Ascending aorta (tissue), 2 donors: ENCODE measurements around the gene ANKS6. TPM values are rescaled to one million over a fixed set of nuclear protein-coding genes. Genes with fewer than 3 reads are reported as not detected.

Experiments used
- DNase-seq, 2 donors: peaks; one replicate each; pipeline ENCODE4 v3.0.0-alpha.2; 2019; ENCODE audit warnings: low spot score in 2 of 2
- H3K27ac ChIP-seq, 2 donors: fragments of 200-600 bp; sonication (generic); one replicate each; pipeline ENCODE4 v1.5.1; 2016 to 2017; ENCODE audit warnings: mild to moderate bottlenecking in 1 of 2
- H3K27me3 ChIP-seq: fragments of 200-600 bp; sonication (generic); one replicate; pipeline ENCODE4 v1.5.1; 2017
- H3K36me3 ChIP-seq, 2 donors: fragments of 200-600 bp; sonication (generic); one replicate each; pipeline ENCODE4 v1.5.1; 2016
- H3K4me1 ChIP-seq, 2 donors: fragments of 200-600 bp; sonication (generic); one replicate each; pipeline ENCODE4 v1.5.1; 2016 to 2017; ENCODE audit warnings: mild to moderate bottlenecking in 1 of 2
- H3K4me3 ChIP-seq, 2 donors: fragments of 200-600 bp; sonication (generic); one replicate each; pipeline ENCODE4 v1.5.1; 2016 to 2017; ENCODE audit warnings: mild to moderate bottlenecking in 1 of 2
- H3K9me3 ChIP-seq, 2 donors: fragments of 200-600 bp; sonication (generic); one replicate each; pipeline ENCODE4 v1.5.1; 2016
- intact Hi-C: fragments of 100-400 bp; cut with DNase I; formaldehyde crosslinking; loops from one replicate; pipeline ENCODE4 v1.15.1; 2023
- total RNA-seq: library from RNA; depleted of rRNA; stranded (reverse); fragments of >200 nt; gene quantifications from one replicate; pipeline ENCODE4 v1.1.0, GENCODE V29; 2016
- TF ChIP-seq, protein P1 (sequence below), 3 experiments: fragments of 200-600 bp in 2 of 3; fragments of 450-650 bp in 1 of 3; sonication (generic) in 2 of 3; IDR thresholded peaks; one replicate each; pipeline ENCODE4 v1.5.1; 2016 to 2019; ENCODE audit warnings: antibody characterized with exemption in 3 of 3, mild to moderate bottlenecking in 1 of 3, moderate library complexity in 1 of 3

The ANKS6 gene
- total RNA-seq, 1 donor from 2014 or later: 13.0 TPM

DNA sequence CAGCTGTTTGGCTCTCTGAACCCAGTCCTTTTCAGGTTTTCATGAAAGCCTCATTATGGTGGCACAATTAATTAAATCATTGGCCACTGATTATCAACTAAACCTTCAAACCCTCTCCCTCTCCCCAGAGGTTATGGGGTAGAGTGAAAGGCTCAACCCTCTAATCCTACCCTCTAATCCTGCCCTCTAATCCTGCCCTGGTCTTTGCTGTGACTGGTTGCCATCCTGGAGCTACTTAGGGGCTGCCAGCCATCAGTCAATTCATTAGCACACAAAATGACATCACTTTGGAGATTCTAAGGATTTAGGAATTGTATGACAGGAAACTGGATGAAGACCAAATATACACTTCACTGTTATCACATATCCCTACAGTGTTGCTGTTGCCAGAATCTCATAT is 36.1 kb downstream of the ANKS6 start:
- peaks cover 25 to 30% of the 10 kb centered on the region in 2 donors for H3K36me3 ChIP-seq
- no peaks in the 10 kb centered on the region for H3K4me1 ChIP-seq
- H3K27me3 ChIP-seq: no peaks in the 10 kb centered on the region
- H3K9me3 ChIP-seq: peaks cover 0 to 15% of the 10 kb centered on the region in 2 donors
- intact Hi-C loops: no loop called here
- TF ChIP-seq, protein P1, sequence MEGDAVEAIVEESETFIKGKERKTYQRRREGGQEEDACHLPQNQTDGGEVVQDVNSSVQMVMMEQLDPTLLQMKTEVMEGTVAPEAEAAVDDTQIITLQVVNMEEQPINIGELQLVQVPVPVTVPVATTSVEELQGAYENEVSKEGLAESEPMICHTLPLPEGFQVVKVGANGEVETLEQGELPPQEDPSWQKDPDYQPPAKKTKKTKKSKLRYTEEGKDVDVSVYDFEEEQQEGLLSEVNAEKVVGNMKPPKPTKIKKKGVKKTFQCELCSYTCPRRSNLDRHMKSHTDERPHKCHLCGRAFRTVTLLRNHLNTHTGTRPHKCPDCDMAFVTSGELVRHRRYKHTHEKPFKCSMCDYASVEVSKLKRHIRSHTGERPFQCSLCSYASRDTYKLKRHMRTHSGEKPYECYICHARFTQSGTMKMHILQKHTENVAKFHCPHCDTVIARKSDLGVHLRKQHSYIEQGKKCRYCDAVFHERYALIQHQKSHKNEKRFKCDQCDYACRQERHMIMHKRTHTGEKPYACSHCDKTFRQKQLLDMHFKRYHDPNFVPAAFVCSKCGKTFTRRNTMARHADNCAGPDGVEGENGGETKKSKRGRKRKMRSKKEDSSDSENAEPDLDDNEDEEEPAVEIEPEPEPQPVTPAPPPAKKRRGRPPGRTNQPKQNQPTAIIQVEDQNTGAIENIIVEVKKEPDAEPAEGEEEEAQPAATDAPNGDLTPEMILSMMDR (IDR thresholded peaks at IDR 0.05): no peak
- no peak overlapping the region for H3K27ac ChIP-seq
- no peak for DNase-seq
- H3K4me3 ChIP-seq: no peak overlapping the region

DNA sequence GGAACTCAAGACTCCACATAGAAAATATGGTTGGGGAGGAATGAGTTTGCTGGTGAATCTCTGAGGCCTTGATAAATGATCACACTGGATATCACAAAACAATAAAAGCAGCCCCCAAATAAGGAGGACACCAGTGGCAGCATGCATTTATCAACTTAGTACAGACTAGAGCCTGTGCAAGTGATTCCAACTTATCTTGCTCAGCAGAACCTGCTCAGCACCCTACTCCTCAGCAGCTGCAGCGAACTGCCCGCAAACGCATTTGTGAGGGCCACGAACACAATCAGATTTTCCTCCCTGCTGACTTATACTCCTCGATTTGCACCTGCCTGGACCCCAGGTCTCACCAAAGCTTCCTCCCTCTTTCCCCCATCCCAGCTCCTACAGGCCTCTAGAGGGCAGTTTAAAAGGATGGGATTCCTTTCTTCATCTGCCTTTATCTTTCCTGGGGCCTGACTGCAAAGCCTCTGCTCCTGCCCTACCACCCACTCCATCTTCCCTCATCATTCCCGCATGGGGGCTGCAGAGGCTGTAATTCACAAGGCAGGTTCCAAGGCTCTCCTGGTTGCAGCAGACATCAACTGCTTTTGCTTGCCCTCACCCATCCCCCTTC is 41.2 kb downstream of the ANKS6 start:
- no peaks in the 10 kb centered on the region for H3K27me3 ChIP-seq
- peaks cover 0 to 6% of the 10 kb centered on the region in 2 donors for H3K9me3 ChIP-seq
- no peaks in the 10 kb centered on the region for H3K4me1 ChIP-seq
- no peak overlapping the region for H3K4me3 ChIP-seq
- intact Hi-C loops: no loop called here
- DNase-seq: no peak
- H3K27ac ChIP-seq: no peak overlapping the region
- peaks cover 35 to 65% of the 10 kb centered on the region in 2 donors for H3K36me3 ChIP-seq
- TF ChIP-seq, protein P1 (IDR thresholded peaks at IDR 0.05): no peak

DNA sequence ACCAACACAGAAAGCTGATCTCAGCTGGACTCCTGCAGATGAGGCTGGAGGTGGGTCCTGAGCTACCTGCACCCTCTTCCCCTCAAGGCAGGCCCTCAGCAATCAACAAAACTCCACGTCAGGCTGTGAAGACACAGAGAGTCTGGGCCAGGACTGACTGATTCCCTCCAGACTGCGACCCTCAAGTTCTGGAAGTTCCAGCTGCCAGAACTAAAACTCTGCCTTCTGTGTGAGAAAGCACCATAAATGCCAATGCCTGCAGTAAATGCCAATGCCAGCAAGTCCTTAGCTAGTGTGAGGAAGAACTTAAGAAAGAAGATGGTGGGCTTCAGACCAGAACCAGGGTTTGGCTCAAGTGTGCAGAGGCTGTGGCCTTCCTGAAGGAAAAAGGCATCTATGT is 45.1 kb downstream of the ANKS6 start:
- DNase-seq: no peak
- intact Hi-C loops: no loop called here
- Histone ChIP-seq H3K4me3 (no peak overlapping the region), H3K4me1 (no peaks in the 10 kb centered on the region), H3K27me3 (no peaks in the 10 kb centered on the region), H3K36me3 (peaks cover 37 to 64% of the 10 kb centered on the region in 2 donors), H3K9me3 (no peaks in the 10 kb centered on the region), H3K27ac (no peak overlapping the region)
- TF ChIP-seq, protein P1 (IDR thresholded peaks at IDR 0.05): no peak

DNA sequence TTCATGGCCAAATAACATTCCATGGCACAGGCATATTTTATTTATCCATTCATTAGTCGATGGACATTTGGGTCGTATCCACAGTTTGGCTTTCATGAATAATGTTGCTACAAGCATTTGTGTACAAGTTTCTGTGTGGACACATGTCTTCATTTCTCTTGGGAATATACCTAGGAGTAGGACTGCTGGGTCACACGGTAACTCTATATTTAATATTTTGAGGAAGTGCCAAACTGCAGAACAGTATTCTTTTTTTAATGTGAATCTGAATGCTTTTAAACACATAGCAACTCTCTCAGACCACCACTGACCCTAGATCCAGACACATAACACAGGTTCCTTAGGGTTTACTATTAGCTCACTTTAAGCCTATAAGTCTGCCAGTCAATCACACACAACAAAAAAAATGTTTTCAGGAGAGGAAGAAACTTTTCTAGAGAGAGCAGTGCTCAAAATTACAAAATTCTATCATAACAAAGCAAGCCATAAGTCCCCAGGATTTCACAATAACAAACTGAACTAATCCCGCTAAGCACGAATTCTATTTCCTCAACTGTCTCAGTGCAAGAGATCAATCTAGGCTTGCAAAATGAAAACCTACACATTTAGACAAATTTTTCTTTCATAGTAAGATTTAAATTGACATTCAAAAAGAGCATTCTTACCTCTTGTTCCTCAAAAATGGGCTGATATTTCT is 45.8 kb downstream of the ANKS6 start:
- Histone ChIP-seq H3K36me3 (peaks cover 33 to 60% of the 10 kb centered on the region in 2 donors), H3K4me1 (no peaks in the 10 kb centered on the region), H3K27ac (no peak overlapping the region), H3K27me3 (no peaks in the 10 kb centered on the region), H3K9me3 (no peaks in the 10 kb centered on the region), H3K4me3 (no peak overlapping the region)
- TF ChIP-seq, protein P1 (IDR thresholded peaks at IDR 0.05): no peak
- intact Hi-C loops: no loop called here
- DNase-seq: no peak

DNA sequence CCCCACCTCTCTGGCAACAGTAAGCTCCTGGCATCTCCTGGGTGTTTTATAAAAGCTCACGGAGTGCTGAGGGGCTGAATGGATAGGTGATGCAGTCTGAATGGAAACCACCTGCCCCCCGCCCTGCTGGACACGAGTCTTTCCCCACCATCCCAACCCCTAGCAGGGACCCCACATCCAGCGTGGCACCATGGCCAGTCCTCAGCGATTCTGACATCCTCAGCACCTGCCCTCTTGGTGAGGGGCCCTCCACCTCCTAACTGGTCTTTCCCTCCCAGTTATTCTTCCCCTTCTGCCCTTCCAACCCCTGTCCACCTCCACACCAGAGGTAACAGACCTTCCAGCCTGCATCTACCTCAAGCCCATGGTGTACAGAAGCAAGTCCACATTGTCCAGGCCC is 48.9 kb downstream of the ANKS6 start:
- TF ChIP-seq, protein P1 (IDR thresholded peaks at IDR 0.05): no peak
- peaks cover 31 to 61% of the 10 kb centered on the region in 2 donors for H3K36me3 ChIP-seq

More for the DNA sequence above, 48.9 kb downstream of the ANKS6 start:
- intact Hi-C loops: no loop called here
- no peak overlapping the region for H3K27ac ChIP-seq
- DNase-seq: no peak
- no peaks in the 10 kb centered on the region for H3K27me3 ChIP-seq
- no peaks in the 10 kb centered on the region for H3K4me1 ChIP-seq
- H3K9me3 ChIP-seq: no peaks in the 10 kb centered on the region
- no peak overlapping the region for H3K4me3 ChIP-seq
